Heart left ventricle (tissue), 13 donors: Measurements from ENCODE around the gene KCNK15.

Source experiments
- POLR2A ChIP-seq, 2 donors: fragments of 450-650 bp; IDR thresholded peaks; one replicate each; pipeline ENCODE4 v1.6.1; 2017; ENCODE audit warnings: antibody characterized with exemption in 2 of 2, mild to moderate bottlenecking in 2 of 2, moderate library complexity in 2 of 2
- TF ChIP-seq, protein P1 (sequence below), 12 donors: fragments of 200-600 bp; sonication (generic) in 4 of 12; IDR thresholded peaks; one replicate each; pipeline versions ENCODE4 v1.5.0 to v1.8.0; 2018 to 2022; ENCODE audit warnings: antibody characterized with exemption in 12 of 12, mild to moderate bottlenecking in 5 of 12
- donor health status: ischemic (EF 13 %, LVEDD 7.1; RV severe dilation, severe dysfunction).
- donor health status: DM: no; HTN: yes; CAD: no.
- donor health status: DM: no; HTN: no; CAD: no.
- donor health status: ischemic (EF 25% LVEDD 6.9; RV normal size, moderate dysfunction).
- donor health status: ischemic (EF 25% LVEDD 5.7; RV mildly dilated, moderate dysfunction).
- donor health status: ischemic (EF 35%, LVEDD 5.7; RV mildly dilated, moderate dysfunction).
- donor health status: nonischemic (EF 11% LVEDD 7.7; RV severe dilation, severe dysfunction).
- donor health status: DM: yes; HTN: yes; CAD: no.
- donor health status: PGD.
- donor health status: ischemic (EF 29% LVEDD 5.4; RV normal size, mild dysfunction).
- donor health status: nonischemic (EF 23%, LVEDD 6.1; RV moderate dilation, normal function).

DNA sequence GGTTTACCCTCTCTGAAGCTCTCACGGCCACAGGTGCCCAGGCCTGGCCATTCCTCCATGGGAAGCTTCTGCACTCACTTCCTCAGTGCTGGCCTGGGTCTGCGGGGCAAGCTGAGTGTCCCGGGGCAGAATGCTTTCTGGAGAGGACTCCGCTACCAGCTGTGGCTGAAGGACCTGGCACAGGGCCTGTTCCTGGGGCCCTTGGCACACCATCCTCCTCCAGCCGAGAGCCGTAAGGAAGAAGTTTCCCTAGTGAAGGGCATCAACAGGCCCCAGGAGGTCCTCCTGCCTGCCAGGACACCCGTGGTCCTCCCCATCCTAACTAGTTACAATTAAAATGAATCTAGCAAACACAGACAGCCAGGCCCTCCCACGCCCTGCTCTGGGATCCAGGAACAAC is 14.0 kb upstream of the KCNK15 start:
- TF ChIP-seq, protein P1, sequence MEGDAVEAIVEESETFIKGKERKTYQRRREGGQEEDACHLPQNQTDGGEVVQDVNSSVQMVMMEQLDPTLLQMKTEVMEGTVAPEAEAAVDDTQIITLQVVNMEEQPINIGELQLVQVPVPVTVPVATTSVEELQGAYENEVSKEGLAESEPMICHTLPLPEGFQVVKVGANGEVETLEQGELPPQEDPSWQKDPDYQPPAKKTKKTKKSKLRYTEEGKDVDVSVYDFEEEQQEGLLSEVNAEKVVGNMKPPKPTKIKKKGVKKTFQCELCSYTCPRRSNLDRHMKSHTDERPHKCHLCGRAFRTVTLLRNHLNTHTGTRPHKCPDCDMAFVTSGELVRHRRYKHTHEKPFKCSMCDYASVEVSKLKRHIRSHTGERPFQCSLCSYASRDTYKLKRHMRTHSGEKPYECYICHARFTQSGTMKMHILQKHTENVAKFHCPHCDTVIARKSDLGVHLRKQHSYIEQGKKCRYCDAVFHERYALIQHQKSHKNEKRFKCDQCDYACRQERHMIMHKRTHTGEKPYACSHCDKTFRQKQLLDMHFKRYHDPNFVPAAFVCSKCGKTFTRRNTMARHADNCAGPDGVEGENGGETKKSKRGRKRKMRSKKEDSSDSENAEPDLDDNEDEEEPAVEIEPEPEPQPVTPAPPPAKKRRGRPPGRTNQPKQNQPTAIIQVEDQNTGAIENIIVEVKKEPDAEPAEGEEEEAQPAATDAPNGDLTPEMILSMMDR (IDR thresholded peaks at IDR 0.05) = no peak
- no peak for TF ChIP-seq POLR2A (IDR thresholded peaks at IDR 0.05)
